Mammary epithelial cell (primary cell): ENCODE measurements around the gene EDDM13.

Experiments used
- CTCF ChIP-seq, 2 donors: IDR thresholded peaks in 1 of 2; conservative IDR thresholded peaks in 1 of 2; 2 replicates each; pipeline ENCODE4 v1.5.1; 2011 to 2012; ENCODE audit warnings: inconsistent platforms in 2 of 2, low read length in 2 of 2, mild to moderate bottlenecking in 2 of 2, control low read depth in 1 of 2, low read depth in 1 of 2; ENCODE audit not compliant: insufficient read depth in 1 of 2; ENCODE audit errors: extremely low read depth in 1 of 2
- EZH2 ChIP-seq: IDR thresholded peaks from 2 replicates; pipeline ENCODE4 v1.6.1; 2012; ENCODE audit warnings: low read length, inconsistent platforms, borderline replicate concordance

GRCh38 chr19:56301155-56301554, 28.6 kb downstream of the EDDM13 start:
- TF ChIP-seq EZH2 (no peak), CTCF (conservative IDR thresholded peaks at IDR 0.05 in 1 of 2, IDR thresholded peaks at IDR 0.05 in 1 of 2; ENCODE audit: extremely low read depth in 1 of 2, insufficient read depth in 1 of 2, low read depth in 1 of 2, low read length in 2 of 2) (peak; percentile 8 to 15)
